Measurements from ENCODE around the gene ALS2CL.

Gene ALS2CL

DNA sequence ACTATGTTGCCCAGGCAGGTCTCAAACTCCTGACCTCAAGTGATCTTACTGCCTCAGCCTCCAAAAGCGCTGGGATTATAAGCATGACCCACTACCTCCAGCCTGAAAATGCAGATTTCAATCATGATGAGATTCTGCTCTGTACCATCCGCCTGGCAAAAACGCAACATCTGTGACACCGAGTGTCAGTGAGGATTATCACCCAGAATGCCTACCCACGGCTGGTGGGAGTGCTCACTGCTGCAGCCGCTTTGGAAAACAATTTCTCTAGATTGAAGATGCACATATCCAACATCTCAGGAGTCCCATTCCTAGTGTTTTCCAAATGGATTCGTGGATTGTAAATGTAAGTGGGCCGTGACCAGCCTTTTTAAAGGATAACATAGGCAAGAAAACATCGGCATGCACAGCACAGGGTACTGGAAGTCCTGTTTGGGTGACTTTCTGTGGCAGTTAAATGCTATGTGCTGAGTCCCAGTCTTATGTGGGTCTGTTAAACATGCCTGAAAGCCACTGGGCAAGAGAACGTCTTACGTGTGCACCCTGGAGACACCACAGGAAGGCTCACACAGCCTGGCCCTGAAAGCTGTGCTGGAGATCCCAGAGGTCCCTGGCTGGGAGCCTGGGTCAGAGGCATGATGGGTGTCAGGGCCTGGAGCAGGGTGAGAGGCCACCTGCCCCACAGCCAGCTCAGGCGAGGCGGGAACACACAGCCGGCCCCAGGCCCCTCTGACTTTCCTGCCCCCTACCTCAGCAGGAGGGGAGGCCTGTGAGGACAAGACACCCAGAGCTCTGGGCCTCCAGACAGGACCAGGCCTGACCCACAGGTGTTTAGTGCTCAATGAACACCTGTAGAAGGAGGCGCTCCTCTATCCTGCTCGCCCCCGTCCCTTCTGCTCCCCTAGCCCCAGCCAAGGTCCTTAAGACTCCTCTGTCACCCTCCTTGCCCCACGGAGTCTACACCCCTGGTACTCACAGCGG lies 23.3 kb upstream of the ALS2CL start:
- DNase-seq = no peak

GRCh38 chr3:46715507-46716175 lies 22.2 kb upstream of the ALS2CL start:
- DNase-seq = no peak

GRCh38 chr3:46714728-46715506 lies 21.4 kb upstream of the ALS2CL start:
- DNase-seq = no peak

DNA sequence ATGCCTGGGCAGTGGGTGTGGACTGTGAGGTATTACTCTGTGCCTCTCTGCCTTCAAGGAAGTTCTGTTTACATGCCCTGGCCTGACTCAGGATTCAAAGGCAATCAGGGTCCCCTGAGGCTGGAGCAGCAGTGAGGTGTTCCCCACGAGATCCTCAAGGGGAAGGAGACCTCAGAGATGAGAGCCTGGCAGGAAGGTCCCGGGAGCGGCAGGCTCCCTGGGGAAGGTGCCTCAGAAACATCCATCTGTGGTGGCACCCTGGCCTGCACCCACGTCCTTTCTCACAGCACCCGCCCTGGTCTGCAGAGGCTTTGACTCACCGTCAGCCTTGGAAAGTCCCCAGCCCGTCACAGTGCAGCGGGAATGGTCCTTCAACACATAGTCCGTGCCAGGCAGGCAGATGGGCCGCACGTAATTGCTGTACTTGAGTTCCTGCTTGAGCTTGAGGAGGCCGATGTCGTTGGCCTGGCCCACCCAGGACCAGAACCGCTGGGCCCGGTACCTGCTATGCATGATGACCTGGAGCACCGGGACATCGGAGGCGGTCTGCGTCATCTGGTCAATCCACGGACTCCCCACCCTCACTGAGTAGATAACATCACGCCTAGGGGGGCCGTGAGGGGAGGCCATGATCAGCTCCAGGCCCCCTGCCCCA lies 20.5 kb upstream of the ALS2CL start:
- no peak for DNase-seq

DNA sequence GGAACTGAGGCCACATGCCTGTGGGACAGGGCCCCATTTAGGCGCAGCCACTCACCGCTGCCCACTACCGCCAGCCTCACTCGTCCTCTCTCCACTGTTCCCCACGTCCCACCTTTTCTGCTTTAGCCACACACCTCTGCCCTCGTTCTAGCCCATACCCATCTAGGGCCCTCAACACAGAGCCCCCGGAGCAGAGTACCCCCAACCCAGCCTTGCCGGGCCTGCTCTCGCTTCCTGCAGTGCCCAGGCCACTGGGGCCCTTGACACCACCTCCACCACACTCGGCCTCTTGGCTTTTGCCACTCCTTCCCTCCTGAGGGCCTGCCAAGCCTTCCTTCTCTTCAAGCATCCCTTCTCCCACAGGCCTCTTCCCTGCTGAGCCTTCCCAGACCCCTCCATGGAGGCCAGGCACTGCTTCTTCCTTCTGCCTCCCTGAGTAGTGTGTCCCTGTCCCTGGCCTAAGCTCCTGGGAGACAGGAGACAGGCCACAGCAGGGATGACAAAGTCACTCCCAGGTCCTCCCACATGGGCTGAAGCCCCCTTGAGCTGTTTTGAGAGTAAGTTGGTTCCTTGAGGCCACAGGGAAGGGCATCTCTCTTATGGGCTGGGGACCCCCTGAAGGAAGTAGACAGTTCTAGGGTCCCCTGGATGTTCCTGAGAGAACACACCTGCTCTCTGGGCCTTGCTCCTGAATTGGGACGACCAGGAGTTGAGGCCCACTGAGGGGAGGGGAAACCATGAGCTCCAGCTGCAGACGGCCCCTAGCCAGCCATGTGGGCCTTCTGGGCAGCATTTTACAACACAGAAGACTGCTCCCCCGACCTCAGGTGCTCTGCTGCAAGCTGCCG lies 19.8 kb upstream of the ALS2CL start:
- no peak for DNase-seq

DNA sequence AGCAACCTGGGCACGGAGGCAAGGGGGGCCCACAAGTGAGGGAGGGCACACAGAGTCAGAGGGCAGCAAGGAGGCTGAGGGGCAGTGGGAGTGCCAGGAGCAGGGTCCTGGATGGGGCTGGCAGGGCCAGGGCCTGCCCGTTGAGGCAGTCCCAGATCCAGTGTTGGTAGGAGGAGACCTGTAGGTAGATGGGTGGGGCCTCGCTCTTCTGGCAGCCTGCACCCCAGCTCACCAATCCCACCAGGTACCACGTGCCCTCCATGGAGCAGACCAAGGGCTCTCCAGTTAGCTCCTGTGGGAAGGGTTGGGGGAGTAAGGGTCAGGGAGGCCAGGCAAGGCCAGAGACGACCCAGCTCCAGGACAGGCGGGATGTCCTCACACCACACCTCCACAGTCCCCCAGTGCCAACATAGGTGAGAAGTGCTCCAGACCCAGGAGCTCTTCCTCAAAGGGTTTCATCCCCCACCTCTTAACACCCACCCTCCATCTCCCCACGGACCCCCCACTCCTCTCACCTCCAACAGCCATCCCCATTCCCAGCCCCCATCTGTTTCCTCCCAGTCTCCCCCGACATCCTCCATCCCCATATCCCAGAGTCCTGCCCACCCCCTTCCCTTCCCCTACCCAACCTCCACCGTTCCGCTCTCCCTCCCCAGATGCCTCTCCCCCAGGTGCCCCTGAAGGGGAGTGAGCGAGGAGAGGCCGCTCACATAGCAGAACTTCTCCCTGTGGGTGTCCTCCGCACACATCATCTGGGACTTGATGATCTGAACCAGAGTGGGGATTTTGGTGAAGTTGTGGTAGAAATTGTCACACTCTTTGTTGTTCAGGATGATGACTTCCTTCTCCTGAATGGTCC lies 18.9 kb upstream of the ALS2CL start:
- no peak for DNase-seq

DNA sequence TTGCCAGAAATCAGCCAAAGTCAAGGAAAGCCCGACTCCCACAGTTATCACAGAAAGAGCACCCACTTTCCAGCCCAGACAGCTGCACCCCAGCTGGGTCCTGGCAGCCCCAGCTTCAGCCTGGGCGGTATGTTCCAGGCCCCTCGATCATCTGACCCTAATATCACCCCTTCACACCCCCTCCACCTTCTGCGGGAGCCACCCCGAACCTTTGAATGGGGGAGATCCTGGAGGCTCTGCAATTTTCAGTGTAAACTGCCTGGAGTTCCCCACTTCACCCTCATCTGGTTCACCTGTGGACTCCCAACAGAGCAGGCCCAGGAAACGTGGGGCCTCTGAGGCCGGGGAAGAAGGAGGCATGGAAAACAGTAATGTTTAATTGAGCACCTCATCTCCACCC lies 18.3 kb upstream of the ALS2CL start:
- no peak for DNase-seq

- no peak for DNase-seq
Measured at GRCh38 chr3:46711305-46711704, 17.8 kb upstream of the ALS2CL start.

DNA sequence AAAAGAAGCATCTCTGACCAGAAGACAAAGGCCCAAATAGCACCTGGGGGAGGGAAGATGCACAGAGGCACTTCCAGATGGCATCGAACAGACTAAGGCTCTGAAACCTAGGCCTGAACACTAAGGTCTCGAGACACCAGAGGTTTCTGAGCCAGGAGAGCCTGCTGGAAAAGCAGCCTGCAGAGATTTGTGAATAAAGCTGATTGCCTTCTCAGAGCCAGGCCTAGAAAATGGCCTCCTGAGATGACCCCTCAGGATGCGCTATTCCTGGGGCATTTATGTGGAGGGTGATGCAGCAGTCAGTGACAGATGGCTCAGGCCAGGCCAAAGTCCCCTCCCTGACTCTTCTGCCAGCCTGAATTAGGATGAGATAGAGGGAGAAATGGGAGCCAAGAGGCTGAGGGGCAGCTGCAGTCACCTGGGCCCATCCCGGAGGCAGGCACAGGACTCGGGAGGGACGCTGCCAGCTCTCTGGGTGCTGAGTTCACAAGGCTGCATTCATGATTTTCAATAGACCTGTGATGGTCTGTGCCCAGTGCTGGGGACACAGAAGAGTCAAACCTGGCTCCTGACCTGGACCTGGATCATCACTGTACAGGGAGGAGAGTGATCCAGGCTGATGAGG lies 17.3 kb upstream of the ALS2CL start:
- no peak for DNase-seq

- DNase-seq = no peak
Measured at GRCh38 chr3:46710229-46710628, 16.8 kb upstream of the ALS2CL start.

DNA sequence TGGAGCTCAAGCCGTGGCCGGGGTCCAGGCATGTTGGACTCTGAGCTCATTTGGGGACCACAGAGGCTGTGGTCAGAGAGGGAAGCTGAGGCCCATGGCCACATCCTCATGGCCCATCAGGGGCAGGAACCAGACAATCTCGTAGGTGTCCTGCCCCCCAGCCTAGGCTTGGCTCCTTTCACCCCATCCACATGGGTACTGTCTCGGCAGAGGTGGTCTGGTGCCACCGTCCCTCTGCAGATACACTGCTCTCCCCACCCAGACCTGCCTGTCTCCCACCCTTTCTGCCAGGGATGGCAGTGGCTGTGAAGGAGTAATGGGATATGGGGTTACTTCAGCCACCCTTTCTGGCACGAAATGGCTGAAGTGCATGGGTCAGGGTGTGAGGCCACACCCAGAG lies 16.2 kb upstream of the ALS2CL start:
- no peak for DNase-seq

- no peak for DNase-seq
Measured at GRCh38 chr3:46709157-46709654, 15.7 kb upstream of the ALS2CL start.

GRCh38 chr3:46708401-46709156 lies 15.1 kb upstream of the ALS2CL start:
- no peak for DNase-seq

GRCh38 chr3:46707601-46708011 lies 14.1 kb upstream of the ALS2CL start:
- no peak for DNase-seq

GRCh38 chr3:46706771-46707582 lies 13.5 kb upstream of the ALS2CL start:
- DNase-seq = no peak

- DNase-seq = peak in 2 of 3 experiments; percentile 38 to 64
Measured at GRCh38 chr3:46705751-46706552, 12.5 kb upstream of the ALS2CL start.

GRCh38 chr3:46705022-46705530 lies 11.6 kb upstream of the ALS2CL start:
- peak; percentile 47 to 82 (median 58) for DNase-seq

Data from NCI-H1417 (cell line).